ENCODE results near the gene MEF2D.

MEF2D gene

GRCh38 chr1:156482276-156482675 lies 18.3 kb downstream of the MEF2D start:
- TF ChIP-seq CEBPB (IDR thresholded peaks at IDR 0.05) (no peak), MAX (IDR thresholded peaks at IDR 0.05) (no peak), ZBTB7A (IDR thresholded peaks at IDR 0.05; ENCODE audit: low read depth) (no peak), REST (IDR thresholded peaks at IDR 0.05; ENCODE audit: low read depth) (no peak), EGR1 (IDR thresholded peaks at IDR 0.05) (no peak)

- TF ChIP-seq RAD21 (IDR thresholded peaks at IDR 0.05; ENCODE audit: low read depth): no peak
These were observed 19.0 kb downstream of the MEF2D start for GRCh38 chr1:156481527-156481926.

- no peak for TF ChIP-seq REST (IDR thresholded peaks at IDR 0.05; ENCODE audit: low read depth)
- TF ChIP-seq YY1 (IDR thresholded peaks at IDR 0.05; ENCODE audit: low read depth): no peak
- TF ChIP-seq ZBTB7A (IDR thresholded peaks at IDR 0.05; ENCODE audit: low read depth): no peak
- TF ChIP-seq TAF1 (IDR thresholded peaks at IDR 0.05; ENCODE audit: low read depth): no peak
- no peak for TF ChIP-seq RAD21 (IDR thresholded peaks at IDR 0.05; ENCODE audit: low read depth)
- no peak for TF ChIP-seq EP300 (IDR thresholded peaks at IDR 0.05; ENCODE audit: borderline replicate concordance)
- TF ChIP-seq CREB1 (IDR thresholded peaks at IDR 0.05; ENCODE audit: low read depth): no peak
- no peak for TF ChIP-seq MAX (IDR thresholded peaks at IDR 0.05)
- no peak for TF ChIP-seq FOXM1 (IDR thresholded peaks at IDR 0.05; ENCODE audit: borderline replicate concordance, low read depth)
- no peak for TF ChIP-seq USF1 (IDR thresholded peaks at IDR 0.05)
- no peak for TF ChIP-seq TEAD4 (IDR thresholded peaks at IDR 0.05)
These were observed 20.0 kb downstream of the MEF2D start for GRCh38 chr1:156480411-156481192.

GRCh38 chr1:156480016-156480370 lies 20.6 kb downstream of the MEF2D start:
- no peak for TF ChIP-seq MAX (IDR thresholded peaks at IDR 0.05)
- TF ChIP-seq USF1 (IDR thresholded peaks at IDR 0.05): no peak
- TF ChIP-seq NFIC (IDR thresholded peaks at IDR 0.05): no peak
- TF ChIP-seq CREB1 (IDR thresholded peaks at IDR 0.05; ENCODE audit: low read depth): no peak
- no peak for TF ChIP-seq YY1 (IDR thresholded peaks at IDR 0.05; ENCODE audit: low read depth)
- TF ChIP-seq REST (IDR thresholded peaks at IDR 0.05; ENCODE audit: low read depth): no peak
- no peak for TF ChIP-seq CEBPB (IDR thresholded peaks at IDR 0.05)
- no peak for TF ChIP-seq TAF1 (IDR thresholded peaks at IDR 0.05; ENCODE audit: low read depth)
- TF ChIP-seq EGR1 (IDR thresholded peaks at IDR 0.05): no peak
- no peak for TF ChIP-seq ZBTB7A (IDR thresholded peaks at IDR 0.05; ENCODE audit: low read depth)
